Activated T-helper 2 cell treated with anti-CD3 and anti-CD28 coated beads, Interferon-gamma antibody, Interleukin-2, Interleukin-4, amounts not matched to agents 10 μg/mL and 5 μg/mL and 100 μg/mL, durations not matched to agents 14 hours and 24 hours and 36 hours (primary cell): ENCODE data around the gene PGRMC1. TPM values are rescaled to one million over a fixed set of nuclear protein-coding genes. Genes with fewer than 3 reads are reported as not detected.
"Not testable (repeated sequence)": the region's sequence is repeated elsewhere in the genome, so short reads cannot be mapped to it uniquely, and the experiment has no call there.

Experiments
- DNase-seq: peaks from one replicate; pipeline ENCODE4 v3.0.0; 2021; ENCODE audit warnings: low spot score
- H3K27ac Mint-ChIP-seq: one replicate; pipeline ENCODE4 v1.8.0; 2021; ENCODE audit warnings: mixed read lengths
- H3K27me3 Mint-ChIP-seq: one replicate; pipeline ENCODE4 v1.8.0; 2021; ENCODE audit warnings: low read depth, mixed read lengths
- H3K36me3 Mint-ChIP-seq: one replicate; pipeline ENCODE4 v1.8.0; 2021; ENCODE audit warnings: low read depth, mixed read lengths
- H3K4me1 Mint-ChIP-seq: one replicate; pipeline ENCODE4 v1.8.0; 2021; ENCODE audit warnings: low read depth, mixed read lengths
- H3K4me3 Mint-ChIP-seq: one replicate; pipeline ENCODE4 v1.8.0; 2021; ENCODE audit warnings: low read depth, mild to moderate bottlenecking, moderate library complexity, mixed read lengths
- H3K9me3 Mint-ChIP-seq: one replicate; pipeline ENCODE4 v1.8.0; 2021; ENCODE audit warnings: mixed read lengths
- intact Hi-C: fragments of 100-400 bp; cut with micrococcal nuclease; formaldehyde crosslinking; loops from one replicate; pipeline ENCODE4 v1.15.1; 2023
- total RNA-seq: library from RNA; stranded (reverse); gene quantifications from 2 replicates; pipeline ENCODE4 v1.2.3, GENCODE V29; 2022

Gene PGRMC1
- total RNA-seq, 1 donor from 2014 or later = 46.0 TPM

GRCh38 chrX:119290476-119290875 is 54.4 kb downstream of the PGRMC1 start:
- H3K36me3 Mint-ChIP-seq = no peaks in the 10 kb centered on the region
- no peaks in the 10 kb centered on the region for H3K9me3 Mint-ChIP-seq
- H3K27me3 Mint-ChIP-seq = peaks cover 6% of the 10 kb centered on the region
- H3K27ac Mint-ChIP-seq = no peak overlapping the region
- DNase-seq = no peak
- H3K4me3 Mint-ChIP-seq = no peak overlapping the region
- H3K4me1 Mint-ChIP-seq = no peaks in the 10 kb centered on the region
- intact Hi-C loops = no loop called here

GRCh38 chrX:119291246-119291645 is 55.2 kb downstream of the PGRMC1 start:
- H3K27me3 Mint-ChIP-seq, intact Hi-C loops, H3K36me3 Mint-ChIP-seq, H3K4me1 Mint-ChIP-seq, DNase-seq, H3K27ac Mint-ChIP-seq, H3K4me3 Mint-ChIP-seq, H3K9me3 Mint-ChIP-seq: not testable (repeated sequence)

GRCh38 chrX:119292445-119292844 is 56.4 kb downstream of the PGRMC1 start:
- no peaks in the 10 kb centered on the region for H3K9me3 Mint-ChIP-seq
- no peaks in the 10 kb centered on the region for H3K36me3 Mint-ChIP-seq
- no peak overlapping the region for H3K27ac Mint-ChIP-seq
- intact Hi-C loops = no loop called here
- H3K4me3 Mint-ChIP-seq = no peak overlapping the region
- no peaks in the 10 kb centered on the region for H3K4me1 Mint-ChIP-seq
- peaks cover 9% of the 10 kb centered on the region for H3K27me3 Mint-ChIP-seq
- DNase-seq = no peak

Other genes starting within 250 kb of the PGRMC1 start
- not detected in 2 replicates for gene CT47C1, start 163.3 kb upstream of the PGRMC1 start, total RNA-seq
- gene KIAA1210, start 108.5 kb upstream of the PGRMC1 start, total RNA-seq = not detected in 2 replicates
- gene SLC25A43, start 163.1 kb downstream of the PGRMC1 start, total RNA-seq = 13.4 and 13.6 TPM in 2 replicates
- gene SLC25A5, start 232.2 kb downstream of the PGRMC1 start, total RNA-seq = 523 and 528 TPM in 2 replicates